ENCODE data around the gene CD82.
"Not testable (repeated sequence)": the region's sequence is repeated elsewhere in the genome, so short reads cannot be mapped to it uniquely, and the experiment has no call there.

CD82 gene

GRCh38 chr11:44643217-44643616 lies 77.8 kb downstream of the CD82 start:
- no peak for DNase-seq

DNA sequence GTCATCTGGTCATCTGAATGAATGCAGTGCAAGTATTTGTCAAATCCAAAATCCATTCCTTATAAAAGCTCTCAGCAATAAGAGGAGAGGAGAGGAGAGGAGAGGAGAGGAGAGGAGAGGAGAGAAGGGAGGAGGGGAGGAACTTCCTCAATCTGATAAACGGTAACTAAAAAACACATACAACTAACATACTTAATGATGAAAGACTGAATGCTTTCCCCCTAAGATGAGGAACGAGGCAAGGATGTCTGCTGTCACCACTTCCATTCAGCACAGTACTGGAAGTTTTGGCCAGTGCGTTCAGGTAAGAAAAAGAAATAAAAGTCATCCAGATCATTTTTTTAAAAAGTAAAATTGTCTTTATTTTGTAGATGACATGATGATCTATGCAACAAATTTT lies 80.4 kb downstream of the CD82 start:
- DNase-seq = no peak

DNA sequence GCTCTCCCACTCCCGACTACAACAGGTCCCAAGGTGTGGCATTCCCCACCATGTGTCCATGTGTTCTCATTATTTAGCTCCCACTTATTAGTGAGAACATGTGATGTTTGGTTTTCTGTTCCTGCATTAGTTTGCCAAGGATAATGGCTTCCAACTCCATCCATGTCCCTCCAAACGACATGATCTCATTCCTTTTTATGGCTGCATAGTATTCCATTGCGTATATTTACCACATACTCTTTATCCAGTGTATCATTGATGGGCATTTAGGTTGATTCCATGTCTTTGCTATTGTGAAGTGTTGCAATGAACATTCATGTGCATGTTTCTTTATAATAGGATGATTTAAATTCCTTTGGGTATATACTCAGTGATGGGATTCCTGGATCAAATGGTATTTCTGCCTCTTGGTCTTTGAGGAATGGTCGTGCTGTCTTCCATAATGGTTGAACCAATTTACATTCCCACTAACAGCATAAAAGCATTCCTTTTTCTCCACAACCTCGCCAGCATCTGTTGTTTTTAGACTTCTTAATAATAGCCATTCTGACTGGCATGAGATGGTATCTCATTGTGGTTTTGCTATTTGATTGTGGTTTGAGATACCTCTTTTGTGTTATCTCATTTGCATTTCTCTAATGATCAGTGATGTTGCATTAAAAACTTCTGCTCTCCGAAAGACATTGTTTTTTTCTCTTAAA lies 81.9 kb downstream of the CD82 start:
- not testable (repeated sequence) for DNase-seq

DNA sequence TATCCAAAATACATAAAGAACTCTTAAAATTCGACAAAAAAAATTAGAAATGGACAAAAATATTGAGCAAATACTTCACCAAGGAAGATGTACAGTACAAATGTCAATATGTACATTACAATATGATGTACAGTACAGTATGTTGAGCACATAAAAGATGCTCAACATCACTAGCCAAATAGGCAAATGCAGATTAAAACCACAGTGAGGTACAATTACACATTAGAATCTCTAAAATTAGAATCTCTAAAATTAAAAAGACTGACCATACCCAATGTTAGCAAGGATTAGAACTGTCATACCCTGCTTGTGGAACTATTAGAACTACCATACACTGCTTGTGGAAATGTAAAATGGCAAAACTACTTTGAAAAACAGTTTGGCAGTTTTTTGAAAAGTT lies 82.6 kb downstream of the CD82 start:
- no peak for DNase-seq

GRCh38 chr11:44651535-44652155 lies 86.2 kb downstream of the CD82 start:
- no peak for DNase-seq

DNA sequence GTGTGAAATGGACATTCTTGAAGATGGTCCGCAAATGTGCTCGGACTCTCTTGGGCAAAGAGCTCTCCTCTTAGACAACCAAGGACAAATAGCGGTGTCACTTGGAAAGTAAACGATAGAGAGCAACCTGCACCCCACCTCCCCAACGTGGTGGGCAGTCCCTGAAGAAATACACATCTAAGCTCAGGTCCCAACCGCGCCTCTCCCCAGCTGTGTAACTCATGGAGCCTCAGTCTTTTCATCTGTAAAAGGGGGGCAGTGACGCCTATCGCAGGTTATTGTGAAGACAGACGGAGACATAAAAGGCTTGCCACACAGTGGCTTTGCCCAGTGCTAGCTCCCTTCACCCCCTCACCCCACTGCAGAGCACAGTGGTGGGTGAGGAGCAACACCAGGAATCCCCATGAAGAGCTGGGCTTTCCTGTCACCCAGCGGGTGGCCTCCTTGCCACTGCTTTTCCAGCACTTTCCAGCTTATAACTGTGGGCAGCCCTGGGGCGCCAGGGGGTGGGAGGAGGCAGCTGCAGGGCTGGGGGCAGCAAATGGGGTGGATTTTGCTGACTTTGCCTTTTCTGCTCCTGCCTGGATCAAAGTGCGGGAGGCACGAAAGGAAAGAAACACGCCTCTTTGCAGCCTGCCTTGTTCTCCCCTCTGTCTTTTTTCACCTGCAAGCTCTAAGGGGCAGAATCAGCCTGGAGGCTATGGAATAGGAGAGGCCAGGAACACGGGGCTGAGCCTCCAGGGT lies 87.6 kb downstream of the CD82 start:
- no peak for DNase-seq

GRCh38 chr11:44654057-44654456 lies 88.6 kb downstream of the CD82 start:
- no peak for DNase-seq

DNA sequence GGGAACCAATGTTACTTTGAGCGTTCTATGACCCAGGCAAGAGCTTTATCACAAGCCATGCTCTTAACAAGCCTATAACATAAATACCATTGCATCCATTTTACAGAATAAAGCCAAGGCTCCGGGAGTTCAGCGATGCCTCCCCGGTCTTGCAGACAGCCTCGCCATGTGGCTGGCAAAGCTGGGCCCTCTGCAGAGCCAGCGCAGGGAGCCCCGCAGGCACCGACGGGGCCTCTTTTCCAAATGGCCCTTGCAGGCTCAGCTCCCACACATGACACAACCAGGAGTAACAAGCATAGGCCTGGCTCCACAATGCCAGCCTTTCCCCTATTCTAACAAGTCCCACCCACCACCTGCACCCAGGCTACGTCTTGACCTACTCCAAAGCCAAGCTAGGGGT lies 89.1 kb downstream of the CD82 start:
- DNase-seq = no peak

GRCh38 chr11:44657836-44658505 lies 92.5 kb downstream of the CD82 start:
- no peak for DNase-seq

GRCh38 chr11:44658506-44658850 lies 93.0 kb downstream of the CD82 start:
- DNase-seq = no peak

DNA sequence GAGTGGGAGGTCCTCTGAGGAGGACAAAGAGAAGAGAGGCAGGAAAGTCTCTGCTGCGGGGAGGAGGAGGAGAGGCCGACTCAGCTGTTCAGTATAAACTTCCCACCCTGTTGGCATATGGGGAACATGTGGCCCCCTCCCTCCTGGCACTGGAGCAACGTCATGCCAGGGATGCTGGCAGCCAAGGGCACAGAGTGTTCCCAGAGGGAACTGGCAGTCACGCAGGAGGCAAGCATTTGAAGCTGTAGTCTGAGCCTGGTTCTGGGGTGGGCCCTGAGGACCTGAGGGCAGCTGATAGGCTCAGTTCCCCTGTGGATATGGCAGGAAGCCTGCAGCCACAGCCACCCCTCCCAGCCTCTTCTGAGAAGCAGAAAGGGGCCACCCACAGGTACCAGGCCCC lies 94.2 kb downstream of the CD82 start:
- DNase-seq = no peak

- not testable (repeated sequence) for DNase-seq
These were observed 95.1 kb downstream of the CD82 start for GRCh38 chr11:44660535-44660934.

DNA sequence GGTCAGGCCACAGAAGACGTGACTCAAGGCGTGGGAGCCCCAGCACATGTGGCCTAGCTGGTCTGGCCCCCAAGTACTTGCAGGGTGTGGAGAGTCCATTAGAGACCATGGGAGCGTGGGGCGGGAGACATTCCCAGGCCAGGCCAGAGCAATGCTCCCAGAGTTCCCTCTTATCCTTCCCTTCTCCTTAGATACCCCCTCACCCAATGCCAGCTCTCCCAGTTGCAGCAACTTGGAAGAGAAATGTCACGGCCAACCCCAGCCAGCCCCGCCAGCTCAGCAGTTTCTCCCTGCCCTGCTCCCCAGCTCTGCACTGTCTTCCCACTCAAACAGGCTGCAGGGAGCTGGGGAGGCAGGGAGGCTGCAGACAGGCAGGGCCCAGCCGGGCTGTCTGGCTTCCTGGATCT lies 95.9 kb downstream of the CD82 start:
- DNase-seq = no peak

Measured in NCI-H748 treated with DMSO at 0.1 percent for 48 hours (cell line).